Measurements from ENCODE around the gene PRRX1.
A peak's percentile ranks its signal among the peaks of the same experiment; 100 is the strongest.

PRRX1 gene

DNA sequence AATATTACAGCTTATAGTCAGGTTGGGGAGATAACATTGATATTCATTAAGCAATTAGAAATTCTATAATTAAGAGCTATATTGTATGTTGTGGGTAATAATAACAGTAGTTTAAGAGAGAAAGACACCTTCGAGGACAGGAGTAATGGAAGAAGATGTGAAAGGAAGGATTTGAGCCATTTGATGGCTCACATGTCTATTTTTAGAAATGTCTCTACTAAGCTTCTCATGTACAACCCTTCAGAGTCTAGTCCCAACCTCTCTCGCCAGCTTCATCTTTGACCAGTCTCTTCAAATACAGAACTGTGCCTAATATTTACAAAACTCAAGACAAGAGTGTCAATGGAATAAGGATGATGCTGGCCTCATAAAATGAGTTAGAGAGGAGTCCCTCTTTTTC lies 95.1 kb downstream of the PRRX1 start:
- TF ChIP-seq CEBPB (IDR thresholded peaks at IDR 0.05) (no peak), EGR1 (IDR thresholded peaks at IDR 0.05) (no peak)

GRCh38 chr1:170765279-170765678 lies 101.3 kb downstream of the PRRX1 start:
- TF ChIP-seq, protein P1, sequence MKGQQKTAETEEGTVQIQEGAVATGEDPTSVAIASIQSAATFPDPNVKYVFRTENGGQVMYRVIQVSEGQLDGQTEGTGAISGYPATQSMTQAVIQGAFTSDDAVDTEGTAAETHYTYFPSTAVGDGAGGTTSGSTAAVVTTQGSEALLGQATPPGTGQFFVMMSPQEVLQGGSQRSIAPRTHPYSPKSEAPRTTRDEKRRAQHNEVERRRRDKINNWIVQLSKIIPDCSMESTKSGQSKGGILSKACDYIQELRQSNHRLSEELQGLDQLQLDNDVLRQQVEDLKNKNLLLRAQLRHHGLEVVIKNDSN (IDR thresholded peaks at IDR 0.05) = no peak
- TF ChIP-seq ZBTB7A (IDR thresholded peaks at IDR 0.05; ENCODE audit: low read depth) = no peak

DNA sequence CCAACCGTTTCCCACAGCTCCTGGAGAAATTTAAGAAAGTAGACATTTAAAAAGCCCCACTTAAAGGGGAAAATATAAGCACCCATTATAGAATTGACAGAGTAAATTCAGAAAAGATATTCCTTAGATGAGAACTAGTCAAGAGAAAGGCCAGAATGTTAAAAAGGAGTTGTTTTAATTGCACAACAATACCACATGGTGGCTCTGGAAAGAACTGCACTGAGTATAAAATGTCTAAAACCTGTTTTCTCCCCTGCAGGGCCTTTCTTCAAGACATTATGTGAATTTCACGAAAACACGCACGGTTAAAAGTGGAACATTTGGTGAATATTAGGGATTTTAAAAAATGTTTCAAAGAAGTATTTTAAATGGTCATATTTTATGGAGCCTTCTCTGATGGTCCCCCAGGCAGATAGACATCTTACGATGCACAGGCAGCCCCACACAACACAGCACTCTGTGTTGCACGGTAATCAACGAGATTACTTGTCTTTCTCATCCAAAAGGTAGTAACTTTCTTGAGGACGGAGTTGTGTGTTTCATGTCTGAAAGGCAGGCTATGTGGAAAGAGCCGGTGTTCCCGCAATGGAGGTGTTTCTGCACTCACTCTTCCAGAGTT lies 101.9 kb downstream of the PRRX1 start:
- TF ChIP-seq CEBPB (IDR thresholded peaks at IDR 0.05) = no peak
- no peak for TF ChIP-seq FOXM1 (IDR thresholded peaks at IDR 0.05; ENCODE audit: borderline replicate concordance, low read depth)
- no peak for TF ChIP-seq EP300 (IDR thresholded peaks at IDR 0.05; ENCODE audit: borderline replicate concordance)
- no peak for TF ChIP-seq TAF1 (IDR thresholded peaks at IDR 0.05; ENCODE audit: low read depth)
- TF ChIP-seq, protein P2, sequence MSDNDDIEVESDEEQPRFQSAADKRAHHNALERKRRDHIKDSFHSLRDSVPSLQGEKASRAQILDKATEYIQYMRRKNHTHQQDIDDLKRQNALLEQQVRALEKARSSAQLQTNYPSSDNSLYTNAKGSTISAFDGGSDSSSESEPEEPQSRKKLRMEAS (IDR thresholded peaks at IDR 0.05) = no peak
- no peak for TF ChIP-seq TEAD4 (IDR thresholded peaks at IDR 0.05)
- no peak for TF ChIP-seq RAD21 (IDR thresholded peaks at IDR 0.05; ENCODE audit: low read depth)
- TF ChIP-seq YY1 (IDR thresholded peaks at IDR 0.05; ENCODE audit: low read depth) = no peak
- TF ChIP-seq CREB1 (IDR thresholded peaks at IDR 0.05; ENCODE audit: low read depth) = no peak
- no peak for TF ChIP-seq ZBTB7A (IDR thresholded peaks at IDR 0.05; ENCODE audit: low read depth)
- no peak for TF ChIP-seq NFIC (IDR thresholded peaks at IDR 0.05)
- TF ChIP-seq, protein P1 (IDR thresholded peaks at IDR 0.05) = no peak
- no peak for TF ChIP-seq TCF12 (IDR thresholded peaks at IDR 0.05; ENCODE audit: low read depth)
- TF ChIP-seq EGR1 (IDR thresholded peaks at IDR 0.05) = no peak

- TF ChIP-seq NFIC (IDR thresholded peaks at IDR 0.05) = no peak
- TF ChIP-seq, protein P3, sequence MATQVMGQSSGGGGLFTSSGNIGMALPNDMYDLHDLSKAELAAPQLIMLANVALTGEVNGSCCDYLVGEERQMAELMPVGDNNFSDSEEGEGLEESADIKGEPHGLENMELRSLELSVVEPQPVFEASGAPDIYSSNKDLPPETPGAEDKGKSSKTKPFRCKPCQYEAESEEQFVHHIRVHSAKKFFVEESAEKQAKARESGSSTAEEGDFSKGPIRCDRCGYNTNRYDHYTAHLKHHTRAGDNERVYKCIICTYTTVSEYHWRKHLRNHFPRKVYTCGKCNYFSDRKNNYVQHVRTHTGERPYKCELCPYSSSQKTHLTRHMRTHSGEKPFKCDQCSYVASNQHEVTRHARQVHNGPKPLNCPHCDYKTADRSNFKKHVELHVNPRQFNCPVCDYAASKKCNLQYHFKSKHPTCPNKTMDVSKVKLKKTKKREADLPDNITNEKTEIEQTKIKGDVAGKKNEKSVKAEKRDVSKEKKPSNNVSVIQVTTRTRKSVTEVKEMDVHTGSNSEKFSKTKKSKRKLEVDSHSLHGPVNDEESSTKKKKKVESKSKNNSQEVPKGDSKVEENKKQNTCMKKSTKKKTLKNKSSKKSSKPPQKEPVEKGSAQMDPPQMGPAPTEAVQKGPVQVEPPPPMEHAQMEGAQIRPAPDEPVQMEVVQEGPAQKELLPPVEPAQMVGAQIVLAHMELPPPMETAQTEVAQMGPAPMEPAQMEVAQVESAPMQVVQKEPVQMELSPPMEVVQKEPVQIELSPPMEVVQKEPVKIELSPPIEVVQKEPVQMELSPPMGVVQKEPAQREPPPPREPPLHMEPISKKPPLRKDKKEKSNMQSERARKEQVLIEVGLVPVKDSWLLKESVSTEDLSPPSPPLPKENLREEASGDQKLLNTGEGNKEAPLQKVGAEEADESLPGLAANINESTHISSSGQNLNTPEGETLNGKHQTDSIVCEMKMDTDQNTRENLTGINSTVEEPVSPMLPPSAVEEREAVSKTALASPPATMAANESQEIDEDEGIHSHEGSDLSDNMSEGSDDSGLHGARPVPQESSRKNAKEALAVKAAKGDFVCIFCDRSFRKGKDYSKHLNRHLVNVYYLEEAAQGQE (IDR thresholded peaks at IDR 0.05; ENCODE audit: low read depth) = peak; percentile 72
These were observed 105.0 kb downstream of the PRRX1 start for GRCh38 chr1:170768929-170769328.

DNA sequence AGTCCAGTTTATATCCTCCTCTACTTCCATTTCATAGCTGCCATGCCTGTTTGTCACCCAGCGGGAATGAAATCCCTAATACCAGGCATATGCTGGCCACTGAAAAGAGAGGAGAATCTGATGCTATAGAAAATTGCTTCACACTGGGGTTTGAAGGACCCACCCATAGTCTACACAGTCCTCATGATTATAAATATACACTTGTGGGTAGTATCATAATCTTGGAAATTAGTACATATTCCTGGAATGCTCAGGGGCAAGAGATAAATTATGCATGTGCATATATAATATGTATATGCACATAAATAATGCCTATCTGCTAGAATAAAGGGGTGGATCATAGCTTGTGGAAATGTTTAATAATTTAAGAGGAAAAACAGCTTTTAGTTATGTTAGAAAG lies 105.8 kb downstream of the PRRX1 start:
- TF ChIP-seq TAF1 (IDR thresholded peaks at IDR 0.05; ENCODE audit: low read depth) (no peak), YY1 (IDR thresholded peaks at IDR 0.05; ENCODE audit: low read depth) (no peak), RAD21 (IDR thresholded peaks at IDR 0.05; ENCODE audit: low read depth) (no peak), TEAD4 (IDR thresholded peaks at IDR 0.05) (no peak), ZBTB7A (IDR thresholded peaks at IDR 0.05; ENCODE audit: low read depth) (no peak), EGR1 (IDR thresholded peaks at IDR 0.05) (no peak), CEBPB (IDR thresholded peaks at IDR 0.05) (no peak), TCF12 (IDR thresholded peaks at IDR 0.05; ENCODE audit: low read depth) (no peak), CREB1 (IDR thresholded peaks at IDR 0.05; ENCODE audit: low read depth) (no peak), FOXM1 (IDR thresholded peaks at IDR 0.05; ENCODE audit: borderline replicate concordance, low read depth) (no peak), NFIC (IDR thresholded peaks at IDR 0.05) (no peak)
- TF ChIP-seq, protein P3 (IDR thresholded peaks at IDR 0.05; ENCODE audit: low read depth) = no peak
- TF ChIP-seq, protein P1 (IDR thresholded peaks at IDR 0.05) = no peak

DNA sequence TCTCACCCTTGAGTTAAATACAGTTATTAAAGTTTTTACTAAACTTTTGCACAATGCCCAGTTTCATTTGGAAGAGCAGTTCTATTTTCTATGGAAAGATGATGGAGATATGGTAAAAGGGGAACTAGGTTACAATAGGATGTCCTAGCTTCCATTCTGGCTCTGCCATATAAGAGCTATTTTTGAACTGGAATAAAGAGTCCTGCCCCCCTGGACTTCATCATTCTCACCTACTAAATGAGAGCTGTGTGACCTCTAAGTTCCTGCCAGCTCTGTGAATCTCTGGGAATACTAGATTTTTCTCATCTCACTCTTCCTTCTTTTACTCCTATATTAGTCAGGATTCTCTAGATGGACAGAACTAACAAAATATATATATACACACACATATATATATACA lies 106.3 kb downstream of the PRRX1 start:
- TF ChIP-seq FOXM1 (IDR thresholded peaks at IDR 0.05; ENCODE audit: borderline replicate concordance, low read depth) = no peak
- no peak for TF ChIP-seq CREB1 (IDR thresholded peaks at IDR 0.05; ENCODE audit: low read depth)
- no peak for TF ChIP-seq CEBPB (IDR thresholded peaks at IDR 0.05)
- no peak for TF ChIP-seq NFIC (IDR thresholded peaks at IDR 0.05)
- no peak for TF ChIP-seq EP300 (IDR thresholded peaks at IDR 0.05; ENCODE audit: borderline replicate concordance)
- TF ChIP-seq EGR1 (IDR thresholded peaks at IDR 0.05) = no peak
- no peak for TF ChIP-seq RAD21 (IDR thresholded peaks at IDR 0.05; ENCODE audit: low read depth)
- no peak for TF ChIP-seq ZBTB7A (IDR thresholded peaks at IDR 0.05; ENCODE audit: low read depth)
- TF ChIP-seq, protein P2 (IDR thresholded peaks at IDR 0.05) = no peak
- TF ChIP-seq YY1 (IDR thresholded peaks at IDR 0.05; ENCODE audit: low read depth) = no peak
- TF ChIP-seq TCF12 (IDR thresholded peaks at IDR 0.05; ENCODE audit: low read depth) = no peak
- TF ChIP-seq, protein P3 (IDR thresholded peaks at IDR 0.05; ENCODE audit: low read depth) = no peak
- TF ChIP-seq TAF1 (IDR thresholded peaks at IDR 0.05; ENCODE audit: low read depth) = no peak
- TF ChIP-seq, protein P1 (IDR thresholded peaks at IDR 0.05) = no peak
